ENCODE results near the gene EEFSEC. TPM values are rescaled to one million over a fixed set of nuclear protein-coding genes. Genes with fewer than 3 reads are reported as not detected.

EEFSEC gene
- total RNA-seq, 1 experiment from 2014 or later, result 15.4 TPM

DNA sequence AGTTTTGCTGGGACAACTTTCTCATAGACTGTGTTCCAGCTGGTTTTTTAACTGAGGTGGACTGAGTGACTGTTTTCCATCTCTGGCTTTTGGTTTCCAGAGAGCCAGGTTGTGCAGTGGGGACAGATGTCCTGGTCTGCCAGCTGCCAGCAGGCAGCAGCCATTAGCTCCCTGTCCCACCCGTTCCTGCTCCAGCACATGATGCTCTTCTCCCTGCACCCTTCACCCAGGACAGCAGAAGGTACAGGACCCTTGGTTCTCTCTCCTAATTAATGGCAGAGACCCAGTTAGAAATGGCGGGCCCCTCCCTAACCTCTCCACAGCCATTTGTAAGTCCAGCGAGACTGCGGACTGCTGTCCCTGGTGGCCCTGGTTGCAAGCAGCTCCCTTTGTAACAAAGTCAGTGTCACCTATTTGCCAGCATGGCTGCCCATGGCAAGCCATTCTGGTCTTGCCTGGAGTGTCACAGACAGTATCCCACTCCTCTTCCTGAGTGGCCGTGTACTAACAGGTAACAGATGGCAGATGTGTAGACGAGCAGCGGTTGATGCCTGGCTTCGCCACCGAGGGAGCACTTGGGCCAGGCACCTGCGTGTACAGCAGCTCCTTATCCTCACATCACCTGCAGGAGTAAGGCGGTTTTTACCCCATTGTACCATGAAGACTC, 165.1 kb downstream of the EEFSEC start:
- DNase-seq (ENCODE audit: low read depth, low spot score), result no peak
- BruUV-seq (replicated peaks), result no TSS peak
- Histone ChIP-seq H3K4me3 (ENCODE audit: low read depth in 2 of 2, low read length in 2 of 2) (no peak overlapping the region), H3K4me1 (ENCODE audit: control insufficient read depth, insufficient read depth, low read length) (no peaks in the 10 kb centered on the region), H3K36me3 (ENCODE audit: control insufficient read depth, insufficient read depth, low read length) (no peaks in the 10 kb centered on the region), H3K27ac (ENCODE audit: low read length) (no peak overlapping the region), H3K27me3 (ENCODE audit: control insufficient read depth, insufficient read depth, low read length) (no peaks in the 10 kb centered on the region), H3K9me3 (ENCODE audit: control insufficient read depth, insufficient read depth, low read depth, low read length) (no peaks in the 10 kb centered on the region)
- ChIA-PET POLR2A (no interaction called here), CTCF (no interaction called here)
- intact Hi-C loops (cut with micrococcal nuclease; ENCODE audit: unreplicated experiment) (no loop called here), in situ Hi-C loops (cut with HindIII; ENCODE audit: low pct_unique_long_range_greater_than_20kb, low sequenced_read_pairs) (no loop called here)
- ATAC-seq, result no peak
- no peak for TF ChIP-seq POLR2AphosphoS5 (IDR thresholded peaks at IDR 0.05; ENCODE audit: low read depth, low read length)
- no peak for TF ChIP-seq TCF7L2 (IDR thresholded peaks at IDR 0.05; ENCODE audit: low read depth, low read length)
- TF ChIP-seq, protein P1, sequence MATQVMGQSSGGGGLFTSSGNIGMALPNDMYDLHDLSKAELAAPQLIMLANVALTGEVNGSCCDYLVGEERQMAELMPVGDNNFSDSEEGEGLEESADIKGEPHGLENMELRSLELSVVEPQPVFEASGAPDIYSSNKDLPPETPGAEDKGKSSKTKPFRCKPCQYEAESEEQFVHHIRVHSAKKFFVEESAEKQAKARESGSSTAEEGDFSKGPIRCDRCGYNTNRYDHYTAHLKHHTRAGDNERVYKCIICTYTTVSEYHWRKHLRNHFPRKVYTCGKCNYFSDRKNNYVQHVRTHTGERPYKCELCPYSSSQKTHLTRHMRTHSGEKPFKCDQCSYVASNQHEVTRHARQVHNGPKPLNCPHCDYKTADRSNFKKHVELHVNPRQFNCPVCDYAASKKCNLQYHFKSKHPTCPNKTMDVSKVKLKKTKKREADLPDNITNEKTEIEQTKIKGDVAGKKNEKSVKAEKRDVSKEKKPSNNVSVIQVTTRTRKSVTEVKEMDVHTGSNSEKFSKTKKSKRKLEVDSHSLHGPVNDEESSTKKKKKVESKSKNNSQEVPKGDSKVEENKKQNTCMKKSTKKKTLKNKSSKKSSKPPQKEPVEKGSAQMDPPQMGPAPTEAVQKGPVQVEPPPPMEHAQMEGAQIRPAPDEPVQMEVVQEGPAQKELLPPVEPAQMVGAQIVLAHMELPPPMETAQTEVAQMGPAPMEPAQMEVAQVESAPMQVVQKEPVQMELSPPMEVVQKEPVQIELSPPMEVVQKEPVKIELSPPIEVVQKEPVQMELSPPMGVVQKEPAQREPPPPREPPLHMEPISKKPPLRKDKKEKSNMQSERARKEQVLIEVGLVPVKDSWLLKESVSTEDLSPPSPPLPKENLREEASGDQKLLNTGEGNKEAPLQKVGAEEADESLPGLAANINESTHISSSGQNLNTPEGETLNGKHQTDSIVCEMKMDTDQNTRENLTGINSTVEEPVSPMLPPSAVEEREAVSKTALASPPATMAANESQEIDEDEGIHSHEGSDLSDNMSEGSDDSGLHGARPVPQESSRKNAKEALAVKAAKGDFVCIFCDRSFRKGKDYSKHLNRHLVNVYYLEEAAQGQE (IDR thresholded peaks at IDR 0.05; ENCODE audit: insufficient read depth in 1 of 2, low read depth in 2 of 2, low read length in 1 of 2), result no peak
- TF ChIP-seq, protein P2, sequence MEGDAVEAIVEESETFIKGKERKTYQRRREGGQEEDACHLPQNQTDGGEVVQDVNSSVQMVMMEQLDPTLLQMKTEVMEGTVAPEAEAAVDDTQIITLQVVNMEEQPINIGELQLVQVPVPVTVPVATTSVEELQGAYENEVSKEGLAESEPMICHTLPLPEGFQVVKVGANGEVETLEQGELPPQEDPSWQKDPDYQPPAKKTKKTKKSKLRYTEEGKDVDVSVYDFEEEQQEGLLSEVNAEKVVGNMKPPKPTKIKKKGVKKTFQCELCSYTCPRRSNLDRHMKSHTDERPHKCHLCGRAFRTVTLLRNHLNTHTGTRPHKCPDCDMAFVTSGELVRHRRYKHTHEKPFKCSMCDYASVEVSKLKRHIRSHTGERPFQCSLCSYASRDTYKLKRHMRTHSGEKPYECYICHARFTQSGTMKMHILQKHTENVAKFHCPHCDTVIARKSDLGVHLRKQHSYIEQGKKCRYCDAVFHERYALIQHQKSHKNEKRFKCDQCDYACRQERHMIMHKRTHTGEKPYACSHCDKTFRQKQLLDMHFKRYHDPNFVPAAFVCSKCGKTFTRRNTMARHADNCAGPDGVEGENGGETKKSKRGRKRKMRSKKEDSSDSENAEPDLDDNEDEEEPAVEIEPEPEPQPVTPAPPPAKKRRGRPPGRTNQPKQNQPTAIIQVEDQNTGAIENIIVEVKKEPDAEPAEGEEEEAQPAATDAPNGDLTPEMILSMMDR (IDR thresholded peaks at IDR 0.05), result no peak
- no peak for TF ChIP-seq SIN3A (IDR thresholded peaks at IDR 0.05; ENCODE audit: borderline replicate concordance, insufficient read depth, low read depth, low read length)

DNA sequence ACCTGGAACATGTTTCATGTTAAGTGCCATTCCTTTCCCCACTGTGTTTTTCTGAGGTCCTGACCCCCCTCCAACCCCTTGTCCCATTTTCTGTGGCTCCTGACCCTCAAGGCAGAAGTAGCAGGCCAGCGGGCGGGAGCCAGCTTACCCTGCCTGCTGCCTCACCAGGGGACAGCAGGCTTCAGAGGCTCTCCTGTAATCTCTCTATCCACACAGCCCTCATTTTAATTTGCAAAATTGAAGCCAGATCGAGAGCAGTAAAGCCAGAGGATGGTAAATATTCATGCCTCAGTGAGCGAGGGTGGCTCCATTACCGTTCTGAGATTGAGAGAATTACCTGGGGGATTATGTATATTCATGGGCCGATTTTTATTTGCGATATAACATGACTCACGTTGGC, 165.8 kb downstream of the EEFSEC start:
- Histone ChIP-seq H3K27me3 (ENCODE audit: control insufficient read depth, insufficient read depth, low read length) (no peaks in the 10 kb centered on the region), H3K36me3 (ENCODE audit: control insufficient read depth, insufficient read depth, low read length) (no peaks in the 10 kb centered on the region), H3K4me1 (ENCODE audit: control insufficient read depth, insufficient read depth, low read length) (no peaks in the 10 kb centered on the region), H3K4me3 (ENCODE audit: low read depth in 2 of 2, low read length in 2 of 2) (no peak overlapping the region), H3K9me3 (ENCODE audit: control insufficient read depth, insufficient read depth, low read depth, low read length) (no peaks in the 10 kb centered on the region), H3K27ac (ENCODE audit: low read length) (no peak overlapping the region)
- ChIA-PET POLR2A (no interaction called here), CTCF (no interaction called here)
- TF ChIP-seq POLR2AphosphoS5 (IDR thresholded peaks at IDR 0.05; ENCODE audit: low read depth, low read length) (no peak), TCF7L2 (IDR thresholded peaks at IDR 0.05; ENCODE audit: low read depth, low read length) (no peak), SIN3A (IDR thresholded peaks at IDR 0.05; ENCODE audit: borderline replicate concordance, insufficient read depth, low read depth, low read length) (no peak)
- TF ChIP-seq, protein P2 (IDR thresholded peaks at IDR 0.05), result no peak
- TF ChIP-seq, protein P1 (IDR thresholded peaks at IDR 0.05; ENCODE audit: insufficient read depth in 1 of 2, low read depth in 2 of 2, low read length in 1 of 2), result no peak
- no peak for ATAC-seq
- in situ Hi-C loops (cut with HindIII; ENCODE audit: low pct_unique_long_range_greater_than_20kb, low sequenced_read_pairs) (no loop called here), intact Hi-C loops (cut with micrococcal nuclease; ENCODE audit: unreplicated experiment) (no loop called here)
- BruUV-seq (replicated peaks), result no TSS peak
- no peak for DNase-seq (ENCODE audit: low read depth, low spot score)

Measured in Panc1 (cell line).